Measurements from ENCODE around the gene TMEM255A.
"Not testable (repeated sequence)": the region's sequence is repeated elsewhere in the genome, so short reads cannot be mapped to it uniquely, and the experiment has no call there.

Gene TMEM255A

DNA sequence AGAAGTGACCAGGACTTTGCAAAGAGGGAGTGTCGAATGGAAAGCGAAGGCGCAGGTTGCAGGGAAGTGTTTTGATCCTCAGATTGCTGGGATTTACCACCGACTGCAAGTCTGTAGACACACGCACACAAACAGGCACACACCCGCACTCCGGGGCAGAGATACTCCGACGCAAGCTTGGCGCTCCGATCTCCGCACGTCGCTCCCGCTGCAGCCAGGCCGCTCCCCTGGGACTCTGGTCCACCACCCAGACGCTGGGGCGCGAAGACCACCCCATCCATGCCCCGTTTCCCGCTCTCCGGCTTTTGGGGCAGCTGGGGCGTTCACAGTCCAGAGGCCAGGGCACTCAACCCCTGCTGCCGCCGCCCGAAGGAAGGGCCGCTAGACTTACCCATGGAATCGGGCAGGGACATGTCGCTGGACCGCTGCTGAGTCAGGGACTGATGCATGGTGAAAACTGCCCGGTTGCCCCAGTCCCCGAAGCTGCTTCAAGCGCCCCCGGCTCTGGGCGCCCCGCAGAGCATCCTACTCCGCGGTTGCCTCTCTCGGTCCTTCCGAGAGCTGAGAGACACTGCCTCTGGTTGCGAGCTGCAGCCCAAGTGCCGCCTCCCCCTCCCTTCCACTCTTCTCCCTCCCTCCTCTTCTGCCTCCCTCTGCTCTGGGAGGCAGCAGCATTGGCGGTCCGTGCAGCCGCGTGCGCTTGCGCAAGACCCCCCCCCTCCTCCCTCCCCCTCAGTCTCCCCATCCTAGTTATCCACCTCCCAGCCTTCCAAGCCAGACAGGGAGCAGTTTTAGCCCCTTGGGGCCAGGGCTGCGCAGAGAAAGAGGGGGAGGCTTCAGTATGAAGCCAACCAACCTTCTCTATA is at the start of gene TMEM255A:
TSS of gene TMEM255A (minus strand) at position 601 of the 866 bp plus-strand sequence. CDS start at position 449, 152 bp downstream.
- DNase-seq: no peak

DNA sequence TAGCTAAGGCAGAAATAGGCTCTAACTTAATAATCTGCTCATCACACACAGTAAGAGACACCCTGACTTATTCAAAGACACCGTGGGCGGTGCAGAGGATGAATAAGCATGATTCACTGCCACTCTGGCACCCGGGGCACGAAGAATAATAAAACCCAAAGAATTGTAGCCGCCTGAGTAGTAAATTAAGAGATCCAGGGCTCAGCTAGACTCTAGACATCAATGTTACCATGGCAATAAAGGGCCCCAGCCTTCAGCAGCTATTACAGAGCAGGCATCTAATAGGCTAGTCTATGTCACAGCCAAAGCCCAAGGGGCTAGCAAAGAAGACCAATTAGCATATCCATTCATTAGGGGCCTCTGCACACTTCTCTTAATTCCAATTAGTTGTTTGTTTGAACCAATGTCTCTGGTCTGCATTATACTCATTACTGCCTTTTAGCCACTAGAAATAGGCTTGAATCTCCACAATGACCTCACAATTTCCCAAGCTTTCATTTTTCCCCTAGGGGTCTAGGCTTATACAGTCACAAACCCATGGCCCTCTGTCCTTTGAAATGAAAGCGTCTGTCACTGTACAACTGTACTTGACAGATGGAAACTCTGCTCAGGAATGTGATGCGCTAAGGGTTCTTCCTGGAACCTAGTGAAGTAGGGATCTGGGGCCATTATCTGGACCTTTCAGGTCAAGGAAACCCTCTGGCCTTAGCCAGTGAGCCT is 47.6 kb upstream of the TMEM255A start:
- peak; percentile 25 for DNase-seq

DNA sequence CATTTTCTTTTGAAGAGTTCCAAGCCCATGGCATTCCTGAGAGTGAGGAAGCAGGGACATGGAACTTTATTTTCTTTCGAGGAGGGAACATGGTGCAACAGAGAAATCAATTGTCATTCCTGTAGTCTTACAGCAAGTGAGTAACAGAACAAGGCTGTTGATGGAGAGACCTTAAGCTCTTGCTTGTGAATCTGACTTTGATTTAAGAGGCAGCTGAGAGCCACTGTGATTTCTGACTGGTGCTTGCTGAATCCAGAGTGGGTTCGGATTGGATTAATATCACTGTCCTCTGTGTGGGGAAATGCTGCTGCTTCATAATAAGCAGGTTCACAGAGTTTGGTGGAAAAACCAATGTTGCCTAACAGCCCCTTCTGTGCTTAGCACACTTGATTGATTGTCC is 45.9 kb upstream of the TMEM255A start:
- DNase-seq: no peak

DNA sequence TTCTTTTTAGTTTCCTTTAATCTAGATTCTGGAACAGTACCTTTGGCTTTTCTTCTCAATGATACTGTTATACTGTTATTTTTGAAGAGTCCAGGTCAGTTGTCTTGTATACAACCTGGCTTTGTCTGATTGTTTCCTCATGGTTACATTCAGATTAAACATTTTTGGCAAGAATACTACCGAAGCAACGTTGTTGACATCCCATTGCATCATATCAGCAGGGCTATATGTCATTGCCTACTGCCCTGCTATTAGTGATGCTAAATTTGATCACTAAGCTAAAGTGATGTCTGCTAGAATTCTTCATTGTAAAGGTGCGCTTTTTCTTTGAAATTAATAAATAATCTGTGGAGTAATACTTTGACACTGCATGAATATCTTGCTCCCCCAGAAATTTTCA is 44.8 kb upstream of the TMEM255A start:
- no peak for DNase-seq

DNA sequence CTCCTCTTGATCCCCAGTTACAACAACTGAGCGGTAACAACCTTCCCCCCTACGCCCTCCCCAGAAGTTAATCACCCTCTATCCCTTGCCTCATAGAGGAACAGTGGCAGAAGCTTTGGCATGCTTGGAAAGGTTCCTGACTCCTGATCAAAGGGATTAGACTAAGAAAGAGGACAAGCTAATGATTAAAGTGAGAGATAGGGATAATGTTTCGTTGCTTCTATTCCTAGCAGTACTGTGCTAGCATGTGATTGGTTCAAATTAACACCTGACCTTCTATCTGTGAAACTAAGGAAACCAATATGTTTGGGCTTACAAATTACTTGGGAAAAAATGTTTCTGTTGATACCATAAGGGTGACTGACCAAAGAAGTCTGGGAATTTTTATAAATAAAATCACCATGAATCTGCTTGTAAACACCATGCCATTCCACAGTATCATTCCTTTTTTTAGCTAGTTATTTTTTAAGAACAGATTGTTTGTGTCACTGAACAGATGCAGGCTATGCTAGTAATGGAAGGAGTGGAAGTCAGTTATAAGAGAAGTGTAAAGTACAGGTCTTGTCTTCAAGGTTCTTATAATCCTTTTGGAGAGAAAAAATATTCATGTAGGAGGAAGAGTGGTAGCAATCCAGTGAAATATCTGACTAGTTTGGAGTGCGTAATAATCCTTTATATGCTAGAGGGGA is 39.3 kb upstream of the TMEM255A start:
- no peak for DNase-seq

DNA sequence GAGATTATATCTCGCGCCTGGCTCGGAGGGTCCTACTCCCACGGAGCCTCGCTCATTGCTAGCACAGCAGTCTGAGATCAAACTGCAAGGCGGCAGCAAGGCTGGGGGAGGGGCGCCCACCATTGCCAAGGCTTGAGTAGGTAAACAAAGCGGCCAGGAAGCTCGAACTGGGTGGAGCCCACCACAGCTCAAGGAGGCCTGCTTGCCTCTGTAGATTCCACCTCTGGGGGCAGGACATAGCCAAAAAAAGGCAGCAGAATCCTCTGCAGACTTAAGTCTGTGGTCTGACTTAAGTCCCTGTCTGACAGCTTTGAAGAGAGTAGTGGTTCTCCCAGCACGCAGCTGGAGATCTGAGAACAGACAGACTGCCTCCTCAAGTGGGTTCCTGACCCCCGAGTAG is 33.3 kb upstream of the TMEM255A start:
- not testable (repeated sequence) for DNase-seq

DNA sequence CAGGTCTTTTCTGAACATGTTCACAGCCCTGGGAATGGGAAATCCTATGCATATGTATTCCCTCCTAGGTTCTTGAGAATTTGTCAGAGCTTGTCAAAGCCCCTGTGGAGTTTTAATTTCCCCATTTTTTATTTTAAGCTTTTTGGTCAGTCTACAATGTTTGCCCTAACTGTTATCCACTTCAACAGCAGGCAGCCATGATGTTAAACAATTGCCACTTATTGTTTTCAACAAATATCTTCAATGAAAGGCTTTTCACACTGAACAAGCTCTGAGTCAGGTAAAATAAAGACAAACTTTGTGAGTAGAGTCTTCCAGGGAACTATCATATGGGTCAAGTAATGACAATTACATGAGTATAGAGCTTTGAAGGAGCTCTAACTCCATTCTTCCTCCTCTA is 25.6 kb upstream of the TMEM255A start:
- no peak for DNase-seq

DNA sequence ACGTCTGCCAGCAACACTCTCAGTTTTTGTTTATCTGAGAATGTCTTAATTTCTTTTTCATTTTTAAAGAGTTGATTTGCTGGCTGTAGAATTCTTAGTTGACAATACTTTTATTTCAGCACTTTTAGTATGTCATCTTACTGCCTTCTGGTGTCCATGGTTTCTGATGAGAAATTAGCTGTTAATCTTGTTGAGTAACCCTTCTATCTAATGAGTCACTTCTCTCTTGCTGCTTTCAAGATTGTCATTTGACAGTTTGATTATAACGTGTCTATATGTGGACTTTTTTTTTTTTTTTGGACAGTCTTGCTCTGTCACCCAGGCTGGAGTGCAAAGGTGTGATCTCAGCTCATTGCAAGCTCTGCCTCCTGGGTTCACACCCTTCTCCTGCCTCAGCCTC is 24.0 kb upstream of the TMEM255A start:
- DNase-seq: no peak

DNA sequence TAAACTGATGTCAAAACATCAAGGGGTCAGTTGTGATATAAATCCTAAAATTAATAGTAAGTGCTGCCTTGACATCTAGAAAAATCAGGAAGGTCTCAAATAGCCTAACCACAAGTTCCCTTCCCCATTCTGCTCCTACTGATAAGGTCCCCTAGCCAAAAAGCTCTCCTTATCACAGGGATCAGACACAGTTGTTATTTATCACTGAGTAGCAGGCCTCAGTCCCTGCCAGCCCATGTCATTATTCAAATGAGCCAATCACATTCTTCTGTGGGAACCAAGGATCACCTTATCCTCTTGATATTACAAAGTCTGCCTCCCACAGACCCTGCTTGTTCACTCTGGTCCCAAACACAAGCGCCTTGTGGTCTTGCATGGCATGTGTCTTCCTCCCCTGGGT is 23.3 kb upstream of the TMEM255A start:
- no peak for DNase-seq

DNA sequence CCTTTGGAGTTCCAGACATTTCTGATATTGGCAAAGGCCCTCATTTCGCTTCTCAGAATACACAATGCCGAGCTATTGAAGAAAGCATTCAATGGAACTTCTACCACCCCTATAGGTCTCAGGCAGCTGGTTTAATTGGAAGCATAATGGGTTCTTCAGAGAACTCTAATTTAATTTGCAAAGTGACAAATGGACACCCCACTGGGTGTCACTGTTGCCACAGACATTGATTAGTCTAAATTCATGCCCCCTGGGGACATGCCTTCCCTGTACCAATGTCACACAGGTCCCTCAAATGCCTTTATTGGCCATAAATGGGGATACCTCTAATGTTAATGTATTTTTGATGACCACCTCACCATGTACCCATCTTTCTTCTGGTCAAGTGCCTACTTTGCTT is 22.9 kb upstream of the TMEM255A start:
- DNase-seq: no peak

DNA sequence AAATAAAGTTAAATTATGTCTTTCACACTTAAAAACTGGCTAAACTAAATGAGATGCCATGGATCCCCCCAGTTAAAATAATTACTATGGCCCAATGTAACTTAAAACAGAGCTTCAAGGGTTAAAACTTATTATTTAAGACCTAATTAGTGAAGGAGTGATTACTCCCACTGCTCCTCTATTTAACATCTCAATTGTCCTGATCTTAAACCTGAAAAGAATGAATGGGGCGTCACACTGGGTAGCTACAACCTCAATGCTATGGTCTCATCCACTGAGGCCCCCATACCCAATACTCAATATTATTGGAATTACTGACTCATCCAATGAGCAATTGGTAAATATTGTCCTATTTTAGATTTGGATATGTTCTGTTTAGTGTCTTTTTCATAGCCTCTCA is 21.1 kb upstream of the TMEM255A start:
- DNase-seq: no peak

DNA sequence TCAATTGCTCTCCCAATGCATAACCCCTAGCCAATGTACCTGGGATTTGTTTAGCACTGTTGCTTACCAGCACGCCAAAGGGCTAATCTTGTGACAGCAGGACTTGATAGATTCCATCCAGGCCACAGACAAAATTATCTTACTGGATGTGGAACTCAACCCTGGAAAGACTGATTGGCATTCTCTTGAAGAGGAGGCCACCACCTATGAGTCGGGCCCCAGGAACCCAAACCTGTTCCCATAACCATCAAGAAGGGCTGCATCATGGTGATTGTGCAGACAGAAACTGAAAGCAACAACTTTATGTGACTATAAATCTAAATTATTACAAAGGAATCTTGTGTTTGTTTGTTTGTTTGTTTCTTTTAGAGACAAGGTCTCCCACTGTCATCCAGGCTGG is 19.9 kb upstream of the TMEM255A start:
- no peak for DNase-seq

DNA sequence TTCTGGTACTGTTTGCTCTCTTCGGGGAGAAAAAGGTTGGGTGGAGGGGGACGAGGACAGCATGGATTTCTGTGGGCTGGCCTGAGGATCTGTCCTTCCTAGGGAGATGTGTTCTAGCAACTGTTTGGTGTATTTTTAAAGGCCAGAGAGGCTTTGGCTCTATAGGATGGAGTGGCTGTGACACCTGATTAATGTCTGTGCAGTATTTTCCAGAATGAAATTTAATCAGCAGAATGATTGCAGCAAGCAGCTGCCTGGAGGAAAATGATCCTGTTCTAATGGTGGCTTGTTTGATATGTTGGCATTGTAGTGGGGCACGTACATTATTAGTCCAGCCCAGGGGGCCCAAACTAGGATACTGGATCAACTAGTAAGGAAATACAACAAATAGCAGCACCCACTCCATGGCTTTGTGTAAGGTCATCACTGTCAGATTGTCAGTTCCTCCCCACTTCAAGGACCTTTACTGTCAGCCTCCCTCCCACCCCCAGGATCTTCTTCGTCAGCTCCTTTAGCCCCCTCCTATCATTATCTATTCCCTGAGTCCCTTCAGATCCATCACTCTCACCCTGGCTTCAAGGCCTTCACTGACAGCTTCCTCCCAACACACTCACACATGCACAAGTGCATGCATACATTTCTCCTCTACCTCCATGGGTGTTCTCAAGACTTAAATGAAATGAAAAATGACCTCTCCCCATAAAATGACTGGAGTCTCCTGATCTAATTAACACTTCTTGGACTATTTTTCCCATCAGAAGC is 10.4 kb upstream of the TMEM255A start:
- DNase-seq: no peak

DNA sequence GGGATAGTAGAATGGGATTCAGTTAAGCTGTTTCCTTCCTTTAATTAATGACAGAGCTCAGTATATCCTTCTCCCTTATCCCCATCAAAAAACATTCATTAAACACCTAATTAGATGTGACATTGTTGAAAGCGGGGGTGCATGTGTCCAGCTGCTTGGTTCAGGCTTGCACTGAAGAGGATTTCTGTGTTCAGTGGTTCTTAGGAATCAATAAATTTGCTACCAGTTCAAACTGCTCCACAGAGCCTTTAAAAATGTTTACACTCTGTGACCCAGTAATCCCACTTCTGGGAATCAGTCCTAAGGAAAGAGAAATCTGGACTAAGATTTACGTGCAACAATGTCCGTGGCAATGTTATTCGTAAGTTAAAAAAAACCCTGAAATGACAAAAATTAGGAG is 7.2 kb upstream of the TMEM255A start:
- no peak for DNase-seq

DNA sequence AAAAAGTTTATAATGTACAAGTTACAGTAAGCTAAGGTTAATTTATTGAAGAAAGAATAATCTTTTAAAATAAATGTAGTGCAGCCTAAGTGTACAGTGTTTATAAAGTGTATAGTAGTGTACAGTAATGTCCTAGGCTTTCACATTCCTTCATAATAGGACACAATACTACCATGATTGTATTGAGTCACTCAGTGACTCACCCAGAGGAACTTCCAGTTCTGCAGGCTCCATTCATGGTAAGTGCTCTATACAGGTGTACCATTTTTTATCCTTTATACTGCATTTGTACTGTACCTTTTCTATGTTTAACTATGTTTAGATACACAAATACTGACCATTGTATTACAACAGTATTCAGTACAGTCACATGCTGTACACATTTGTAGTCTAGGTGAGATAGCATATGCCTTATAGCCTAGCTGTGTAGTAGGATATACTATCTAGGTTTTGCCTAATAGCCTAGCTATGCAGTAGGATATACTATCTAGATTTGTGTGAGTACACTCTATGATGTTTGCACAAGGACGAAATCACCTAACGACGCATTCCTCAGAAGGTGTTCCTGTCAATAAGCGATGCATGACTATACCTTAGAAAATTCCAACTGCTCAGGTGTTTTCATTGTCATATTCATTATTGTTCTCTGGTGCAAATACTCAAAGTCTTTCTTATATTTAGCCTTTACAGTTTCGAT is 5.5 kb upstream of the TMEM255A start:
- DNase-seq: no peak

DNA sequence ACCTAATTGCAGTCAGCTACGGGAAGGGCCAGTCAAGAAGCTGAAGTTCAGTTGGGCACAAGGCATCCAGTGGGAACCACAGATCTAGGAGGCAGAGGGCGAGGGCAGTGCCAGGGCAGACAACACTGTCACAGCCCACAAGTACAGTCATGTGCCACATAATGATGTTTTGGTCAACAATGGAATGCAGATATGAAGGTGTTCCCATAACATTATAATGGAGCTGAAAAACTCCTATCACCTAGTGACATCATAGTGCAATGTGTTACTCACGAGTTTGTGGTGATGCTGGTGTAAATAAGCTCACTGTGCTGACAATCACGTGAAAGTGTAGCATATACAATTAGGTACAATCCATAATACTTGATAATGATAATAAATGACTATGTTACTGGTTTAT is 4.5 kb upstream of the TMEM255A start:
- no peak for DNase-seq

DNA sequence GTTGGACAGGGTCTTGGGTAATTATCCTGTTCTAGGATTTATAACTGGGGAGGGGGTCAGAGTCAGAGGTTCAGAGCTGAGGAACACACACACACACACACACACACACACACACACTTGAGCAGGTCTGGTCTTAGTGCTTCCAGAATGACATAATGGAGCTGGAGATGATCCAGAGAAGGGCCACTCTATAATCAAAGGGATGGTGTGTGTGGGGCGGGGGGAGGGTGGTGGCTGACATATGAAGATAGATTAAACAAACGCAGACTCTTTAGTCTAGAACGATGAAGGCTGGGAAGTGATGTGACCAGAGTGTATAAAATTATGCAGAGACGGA is 434 bp upstream of the TMEM255A start:
- no peak for DNase-seq

DNA sequence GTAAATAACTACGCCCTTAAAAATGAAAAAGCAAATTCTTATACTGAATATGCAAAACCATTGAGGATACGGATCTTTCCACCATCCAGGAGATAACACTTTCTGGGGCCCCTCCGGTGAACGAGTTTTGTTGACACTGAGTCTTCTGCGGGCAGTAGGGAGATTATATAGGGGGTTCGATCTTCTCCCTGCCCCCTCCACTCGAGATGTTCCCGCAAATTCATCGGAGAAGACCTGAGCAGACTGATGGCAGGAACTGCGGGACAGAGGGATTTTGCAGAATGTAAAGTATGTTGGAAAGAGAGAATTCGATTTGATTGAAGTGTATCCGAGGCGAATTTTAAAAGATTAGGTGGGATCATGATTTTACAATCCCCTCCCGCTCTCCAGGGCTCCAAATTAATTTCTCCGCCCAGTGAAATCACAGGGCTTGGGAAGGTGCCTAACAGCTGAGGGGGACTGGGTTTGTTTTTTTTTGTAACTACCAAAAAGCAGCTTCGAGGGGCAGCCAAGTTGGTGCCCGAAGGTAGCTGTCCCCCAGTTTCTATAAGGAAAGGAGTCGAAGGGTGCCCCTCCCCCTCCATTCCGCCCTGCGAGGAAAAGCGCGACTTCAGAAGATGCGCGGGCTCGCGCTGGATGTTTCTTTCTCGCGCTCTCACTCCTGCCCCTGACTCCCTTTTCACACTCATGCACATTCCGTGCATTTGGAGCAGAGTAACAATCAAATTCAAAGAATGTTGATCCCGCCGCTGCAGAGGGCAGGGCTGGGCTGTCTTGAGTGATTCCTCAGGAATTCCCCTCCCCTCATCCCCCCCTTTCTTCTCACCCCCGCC is 1.2 kb downstream of the TMEM255A start:
- peak; percentile 22 for DNase-seq

DNA sequence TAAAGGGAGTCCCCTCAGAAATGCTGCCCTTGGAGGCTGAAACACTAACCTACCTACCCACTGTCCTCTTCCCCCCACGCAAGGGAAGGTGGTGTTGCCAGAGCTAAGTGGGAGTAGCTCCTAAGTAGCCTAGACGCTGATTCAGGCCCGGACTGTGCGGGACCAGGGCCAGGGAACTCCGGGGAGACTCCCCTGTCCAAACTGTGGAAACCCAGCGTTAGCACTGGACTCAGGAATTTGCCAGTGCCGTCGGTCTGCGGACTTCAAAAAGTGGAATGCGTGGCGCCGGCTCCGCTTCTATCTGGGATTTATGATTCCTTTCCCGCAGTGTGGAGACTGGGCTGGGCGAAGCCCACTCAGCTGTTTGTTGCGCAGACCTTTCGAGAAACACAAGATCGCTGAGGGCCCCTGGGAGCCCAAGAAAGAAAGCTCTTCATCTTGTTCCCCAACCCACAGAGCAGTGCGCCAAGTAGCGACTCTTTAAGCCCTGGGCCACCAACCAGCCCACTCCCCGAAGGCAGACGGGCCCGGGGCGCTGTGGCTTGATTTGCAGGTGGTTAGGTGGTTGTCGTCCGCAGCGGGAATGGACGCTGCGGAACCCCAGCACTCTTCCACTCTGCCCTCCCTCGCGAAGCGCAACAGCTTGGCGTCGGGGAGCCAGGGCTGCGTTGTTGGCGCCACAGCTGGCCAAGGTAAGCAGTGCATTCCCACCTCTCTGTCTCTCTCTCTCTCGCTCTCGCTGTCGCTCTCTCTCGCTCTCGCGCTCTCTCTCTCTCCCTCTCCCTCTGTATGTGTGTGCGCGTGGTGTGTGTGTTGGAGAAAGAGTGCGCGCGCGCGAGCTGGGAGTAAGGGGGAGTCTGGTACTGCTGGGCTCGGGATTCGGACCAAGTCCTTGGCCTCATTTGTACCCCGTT is 2.0 kb downstream of the TMEM255A start:
- peak; percentile 67 for DNase-seq

DNA sequence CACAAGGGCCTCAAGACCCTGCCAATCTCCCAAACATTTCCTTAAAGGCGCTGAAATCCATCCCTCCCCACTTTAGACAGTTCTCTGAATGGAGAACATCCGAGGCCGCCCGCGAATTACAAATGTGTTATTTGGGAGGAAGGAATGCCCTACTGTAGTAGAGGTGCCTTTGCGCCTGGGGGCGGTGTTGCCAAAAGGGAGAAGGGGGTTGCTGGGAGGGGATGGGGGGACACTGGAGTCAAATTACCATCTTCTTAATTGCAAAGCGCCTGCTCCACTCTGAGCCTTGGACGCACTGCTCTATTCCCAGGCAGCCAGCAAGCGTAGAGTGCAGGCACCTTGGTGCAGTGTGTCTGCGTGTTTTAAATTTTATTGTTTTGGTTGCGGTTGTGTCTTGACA is 2.7 kb downstream of the TMEM255A start:
- DNase-seq: no peak
